GM21423 (cell line): Measurements from ENCODE around the gene PANK2.
"Not testable (repeated sequence)": the region's sequence is repeated elsewhere in the genome, so short reads cannot be mapped to it uniquely, and the experiment has no call there.

ENCODE experiments used
- ATAC-seq: cut with Tn5 transposase; IDR thresholded peaks from one replicate; pipeline ENCODE4 v1.9.1; 2021; ENCODE audit warnings: mild to moderate bottlenecking, moderate library complexity; ENCODE audit not compliant: unreplicated experiment

The PANK2 gene

DNA sequence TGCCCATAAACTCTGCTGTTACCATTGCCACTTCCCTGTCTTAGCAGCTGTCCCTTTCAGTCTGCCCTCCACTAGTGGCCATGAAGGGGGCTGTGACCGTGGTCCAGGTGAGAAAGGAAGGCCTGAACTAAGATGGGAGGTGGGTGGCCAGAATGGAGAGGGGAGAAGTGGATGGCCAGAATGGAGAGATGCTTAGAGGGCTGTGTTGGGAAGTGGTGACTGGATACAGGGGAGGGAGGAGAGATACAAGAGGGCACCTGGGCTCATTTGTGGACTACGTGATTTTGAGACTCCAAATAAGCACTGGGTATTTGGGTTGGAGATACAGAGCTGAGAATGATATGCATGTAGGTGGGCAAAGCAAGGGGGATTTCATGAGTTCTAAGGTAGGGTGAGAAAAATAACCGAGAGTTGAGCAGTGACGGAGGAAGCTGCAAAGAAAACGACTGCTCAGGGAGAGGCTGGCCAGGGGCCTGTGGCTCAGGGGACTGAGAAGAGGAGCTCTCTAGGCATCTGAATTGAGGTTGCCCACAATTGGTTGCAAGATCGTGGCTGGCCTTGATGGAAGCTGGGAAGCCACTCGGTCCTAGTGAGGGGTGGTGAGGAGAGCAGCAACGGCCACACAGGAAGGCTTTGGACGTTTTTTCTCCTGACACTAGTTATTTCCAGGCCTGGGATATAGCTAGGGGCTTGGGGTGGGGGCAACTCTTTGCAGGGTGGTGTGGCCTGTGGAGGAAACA, 36.9 kb downstream of the PANK2 start:
- no peak for ATAC-seq

DNA sequence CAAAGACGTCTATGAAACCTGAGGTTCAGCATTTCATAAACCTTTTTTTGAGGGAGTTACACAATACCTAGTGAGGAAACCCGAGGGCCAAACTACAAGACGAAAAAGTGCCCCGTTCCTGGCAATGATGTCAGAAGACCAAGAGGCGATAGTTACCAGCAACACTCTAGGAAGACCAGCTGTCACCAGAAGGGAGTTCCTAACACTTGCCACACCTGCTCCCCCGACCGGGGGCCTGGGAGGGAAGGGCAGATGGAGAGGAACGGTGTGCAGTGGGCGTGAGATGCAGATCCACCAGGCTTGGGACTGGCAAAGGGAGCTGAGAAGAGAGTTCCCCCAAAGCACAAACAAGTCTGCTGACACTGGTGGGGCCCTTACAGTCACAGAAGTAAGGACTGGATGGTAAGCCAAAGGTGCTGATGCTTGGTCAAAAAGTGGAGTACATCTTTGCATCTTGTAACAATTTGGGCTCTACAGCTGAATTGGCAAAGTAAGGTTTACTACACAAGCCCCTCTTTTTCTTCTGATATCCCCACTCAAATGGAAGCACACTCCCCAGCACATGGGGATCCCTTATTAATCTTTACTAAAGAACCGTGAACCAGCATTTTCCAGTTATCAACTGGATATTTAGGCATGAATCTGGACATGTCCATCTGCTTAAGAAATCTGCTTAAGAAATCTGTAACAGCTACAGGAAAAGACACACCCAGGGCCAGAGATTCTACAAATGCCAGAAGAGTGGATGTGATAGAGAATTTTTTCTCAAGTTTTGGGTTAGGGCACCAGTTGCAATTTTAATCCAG, 38.5 kb downstream of the PANK2 start:
- ATAC-seq, result no peak

DNA sequence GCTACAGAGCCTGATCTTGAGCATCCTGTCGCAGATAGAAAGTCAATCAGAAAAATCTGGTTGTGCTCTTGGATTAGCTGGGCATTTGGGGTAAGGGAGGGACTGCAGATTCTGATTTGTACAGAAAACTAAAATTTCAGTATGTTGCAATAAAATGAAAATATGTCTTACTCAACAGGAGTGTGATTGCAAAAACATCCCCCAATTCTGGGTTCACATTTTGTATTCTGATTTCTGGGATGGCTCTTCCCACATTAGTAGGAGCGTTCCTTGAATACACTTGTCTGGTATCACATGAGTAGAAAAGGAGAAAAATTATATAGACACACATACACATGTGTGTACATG, 40.5 kb downstream of the PANK2 start:
- no peak for ATAC-seq

DNA sequence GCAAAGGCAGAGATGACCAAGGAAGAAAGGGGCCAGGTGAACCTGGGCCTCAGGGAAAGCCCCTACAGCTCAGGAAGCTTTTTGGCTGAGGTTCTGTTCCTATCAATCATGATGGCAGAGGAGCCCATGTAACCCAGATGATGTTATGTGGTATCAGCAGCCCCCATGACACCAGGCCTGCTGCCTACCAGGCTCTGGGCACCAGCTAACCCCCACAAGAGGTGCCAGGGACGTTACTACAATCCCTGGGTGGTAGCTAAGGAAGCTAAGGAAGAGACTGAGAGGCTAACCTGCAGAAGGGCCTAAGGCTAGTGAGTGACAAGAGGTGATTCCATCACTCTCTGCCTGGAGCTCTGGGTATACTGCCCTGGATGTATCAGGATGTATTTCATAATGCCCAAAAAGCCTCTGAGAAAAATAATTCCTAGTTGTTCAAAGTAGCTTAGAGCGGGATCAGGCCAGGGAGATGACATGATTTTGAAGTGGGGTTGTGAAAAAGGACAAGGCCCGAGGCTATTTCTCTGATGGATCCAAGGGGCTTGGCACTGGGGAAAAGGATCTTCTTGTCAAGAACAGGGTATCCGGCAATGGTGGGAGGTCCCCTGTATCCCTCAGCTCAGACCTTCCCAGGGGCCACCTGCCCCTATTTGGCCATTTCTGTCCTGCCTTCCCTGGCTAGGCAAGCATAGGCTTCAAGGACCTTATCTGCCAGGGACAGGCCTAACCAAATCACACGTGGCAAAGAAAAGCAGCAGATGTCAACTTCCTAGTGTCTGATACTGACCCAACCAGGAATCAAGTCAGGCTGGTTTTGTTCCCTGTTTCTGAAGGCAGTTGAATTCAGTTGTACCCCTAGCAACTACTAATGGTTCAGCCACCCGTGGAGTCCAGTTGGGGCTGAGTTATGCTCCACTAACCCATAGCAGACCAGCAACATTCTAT, 41.3 kb downstream of the PANK2 start:
- no peak for ATAC-seq

DNA sequence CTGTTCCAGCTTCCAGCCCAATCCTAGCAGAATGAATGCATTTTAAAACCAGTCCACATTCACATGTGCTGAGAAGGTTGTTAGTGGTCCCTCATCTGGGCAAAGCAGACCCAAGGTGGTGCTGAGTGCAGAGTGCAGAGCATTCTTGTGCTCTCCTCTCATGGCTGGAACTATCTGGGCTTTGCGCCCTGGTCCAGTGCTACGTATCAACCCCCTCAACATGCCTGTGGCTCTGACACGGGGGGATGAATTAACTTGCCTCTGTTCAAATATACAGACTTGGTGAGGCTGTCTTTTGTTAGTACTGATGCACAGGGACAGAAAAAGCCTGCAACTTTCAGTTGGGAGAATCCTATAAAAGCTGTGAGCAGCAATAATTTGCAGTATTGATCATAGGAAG, 42.5 kb downstream of the PANK2 start:
- ATAC-seq, result no peak

DNA sequence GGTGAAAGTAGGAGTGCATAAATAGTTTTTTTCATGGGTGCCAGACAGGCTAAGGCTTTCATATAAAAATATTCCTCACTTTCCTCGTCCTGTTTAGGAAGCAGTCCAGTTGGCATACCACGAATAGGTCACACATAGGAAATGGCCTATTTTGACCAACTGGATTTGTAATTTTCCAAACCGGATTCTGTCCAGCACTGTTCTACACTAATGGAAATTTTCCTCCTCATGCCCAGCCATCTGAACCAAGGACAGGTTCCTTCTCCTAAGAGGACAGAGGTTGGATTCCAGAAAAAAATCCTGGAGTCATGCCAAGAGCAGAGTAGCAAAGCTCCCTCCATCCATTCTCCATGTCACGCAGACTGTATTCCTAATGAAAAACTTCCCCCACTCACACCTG, 43.1 kb downstream of the PANK2 start:
- ATAC-seq, result no peak

DNA sequence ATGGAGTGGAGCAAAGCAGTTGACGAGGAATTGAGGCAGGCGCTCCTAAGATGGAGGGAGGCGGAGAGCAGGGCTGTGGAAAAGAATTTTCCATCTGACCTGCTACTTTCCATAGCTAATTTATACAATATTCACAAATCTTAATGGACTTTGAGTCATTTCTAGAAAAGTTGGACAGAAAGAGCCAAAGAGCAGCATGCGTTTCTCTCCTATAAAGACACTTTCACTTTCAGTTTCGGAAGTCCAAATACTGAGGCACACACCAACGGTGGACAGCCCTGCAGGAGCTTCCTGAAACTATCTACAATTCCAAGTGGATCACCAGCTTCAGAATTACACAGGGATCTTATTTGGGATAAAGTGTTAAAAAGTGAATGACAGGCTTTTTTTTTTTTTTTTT, 43.5 kb downstream of the PANK2 start:
- no peak for ATAC-seq

DNA sequence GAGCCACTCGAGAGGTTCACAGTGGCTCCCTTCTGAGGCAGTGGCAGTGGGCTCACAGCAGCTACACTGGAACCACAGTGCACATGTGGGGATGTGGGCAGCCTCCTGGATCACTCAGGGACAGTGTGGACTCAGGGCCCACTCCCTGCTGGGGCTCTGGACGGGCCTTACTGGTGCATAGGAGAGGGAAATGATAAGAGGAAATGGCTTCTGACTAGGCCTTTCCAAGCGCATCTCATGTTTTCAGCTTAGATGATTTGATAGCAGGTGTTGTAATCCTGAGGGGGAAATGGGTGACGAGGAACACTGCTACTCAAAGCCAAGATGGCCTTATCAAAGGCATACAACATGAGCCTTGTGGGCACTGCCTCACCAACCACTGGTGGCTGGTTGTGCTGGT, 44.0 kb downstream of the PANK2 start:
- ATAC-seq, result no peak

DNA sequence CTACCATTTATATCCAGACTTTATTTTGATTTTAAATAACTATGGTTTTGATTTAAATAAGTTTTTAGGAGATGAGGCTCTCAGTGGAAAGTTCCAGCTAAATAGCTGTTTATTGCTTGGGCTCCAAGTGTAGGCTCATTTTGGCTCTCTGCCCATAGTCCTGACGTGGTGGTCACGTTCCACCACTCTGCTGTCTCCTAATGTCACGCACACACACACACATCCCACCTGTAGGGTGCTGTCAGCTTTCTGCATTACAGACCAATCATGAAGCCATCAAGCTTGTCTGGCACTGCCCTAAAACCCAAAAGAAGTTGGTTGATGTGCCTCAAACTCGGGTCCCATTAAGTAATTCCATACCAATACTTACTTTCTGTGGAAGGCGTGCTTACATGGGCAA, 45.4 kb downstream of the PANK2 start:
- ATAC-seq, result no peak

DNA sequence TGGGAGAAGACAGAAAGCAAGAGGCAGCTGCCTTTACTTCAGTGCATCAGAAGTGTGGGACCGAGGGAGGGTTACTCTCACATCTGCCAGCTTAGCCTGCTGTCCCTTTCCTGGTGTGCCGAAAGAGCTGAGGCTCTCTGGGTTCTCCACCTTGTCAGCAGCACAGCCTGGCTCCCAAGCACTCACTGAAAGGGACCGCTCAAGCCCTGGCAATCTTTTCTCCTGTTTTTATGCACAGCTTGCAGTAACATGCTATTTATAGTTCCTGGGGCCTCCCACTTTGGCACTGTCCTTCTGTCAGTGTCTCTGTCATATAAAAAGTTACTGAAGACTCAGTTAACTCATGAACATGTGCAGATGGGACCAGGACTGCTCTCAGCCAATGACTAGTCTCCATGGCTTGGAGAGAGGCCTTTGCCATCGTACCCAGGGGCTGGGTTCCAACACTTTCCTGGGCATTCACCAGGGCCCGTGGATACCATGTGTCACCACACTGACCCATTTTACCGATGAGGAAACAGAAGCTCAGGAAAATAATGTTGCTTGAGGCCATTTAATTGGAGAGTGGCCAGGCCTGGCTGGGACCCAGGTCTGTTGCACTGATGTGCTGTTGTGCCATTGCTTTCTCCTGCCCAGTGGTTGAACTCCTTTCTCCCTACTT, 46.2 kb downstream of the PANK2 start:
- no peak for ATAC-seq

DNA sequence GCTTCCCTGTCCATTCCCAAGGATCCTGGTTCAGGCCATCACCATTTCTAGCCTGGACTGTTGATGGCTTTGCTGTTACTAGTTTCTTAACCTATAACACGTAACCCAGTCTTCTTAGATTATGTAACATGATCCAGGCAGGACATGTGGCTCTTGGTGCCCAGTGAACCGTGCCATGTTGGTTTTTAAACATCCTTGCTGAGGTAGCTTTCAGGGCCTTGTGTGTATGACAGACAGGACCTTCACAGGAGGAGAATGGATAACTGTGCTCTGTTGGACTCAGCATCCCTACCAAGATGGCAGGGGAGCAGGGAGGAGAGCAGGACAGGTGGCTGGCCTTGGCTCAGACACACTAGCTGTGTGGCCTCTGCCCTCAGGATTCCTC, 46.8 kb downstream of the PANK2 start:
- no peak for ATAC-seq

DNA sequence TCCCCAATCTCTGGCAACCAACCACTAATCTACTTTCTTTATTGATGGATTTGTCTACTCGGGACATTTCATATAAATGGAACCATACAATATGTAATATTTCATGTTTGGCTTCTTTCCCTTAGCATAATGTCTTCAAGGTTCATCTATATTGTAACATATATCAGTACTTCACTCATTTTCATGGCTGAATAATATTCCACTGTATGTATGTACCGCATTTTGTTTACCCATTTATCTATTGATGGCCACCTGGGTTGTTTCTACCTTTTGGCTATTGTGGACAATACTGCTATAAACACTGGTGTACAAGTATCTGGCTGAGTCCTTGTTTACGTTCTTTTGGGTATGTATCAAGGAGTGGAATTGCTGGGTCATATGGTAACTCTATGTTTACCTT, 48.4 kb downstream of the PANK2 start:
- ATAC-seq, result no peak

DNA sequence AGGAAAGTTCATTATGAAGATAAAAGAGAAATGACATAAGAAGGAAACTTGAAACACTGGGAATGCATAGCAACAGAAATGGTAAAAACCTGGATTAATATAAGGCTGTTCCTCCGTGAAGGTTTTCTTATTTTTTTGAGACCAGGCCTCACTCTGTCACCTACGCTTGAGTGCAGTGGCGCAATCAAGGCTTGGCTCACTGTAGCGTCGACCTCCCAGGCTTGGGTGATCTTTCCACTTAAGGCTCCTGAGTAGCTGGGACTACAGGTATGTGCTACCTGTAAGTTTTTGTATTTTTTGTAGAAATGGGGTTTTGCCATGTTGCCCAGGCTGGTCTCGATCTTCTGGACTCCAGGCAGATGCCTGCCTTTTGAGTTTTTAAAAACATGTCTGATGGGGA, 51.7 kb downstream of the PANK2 start:
- no peak for ATAC-seq

DNA sequence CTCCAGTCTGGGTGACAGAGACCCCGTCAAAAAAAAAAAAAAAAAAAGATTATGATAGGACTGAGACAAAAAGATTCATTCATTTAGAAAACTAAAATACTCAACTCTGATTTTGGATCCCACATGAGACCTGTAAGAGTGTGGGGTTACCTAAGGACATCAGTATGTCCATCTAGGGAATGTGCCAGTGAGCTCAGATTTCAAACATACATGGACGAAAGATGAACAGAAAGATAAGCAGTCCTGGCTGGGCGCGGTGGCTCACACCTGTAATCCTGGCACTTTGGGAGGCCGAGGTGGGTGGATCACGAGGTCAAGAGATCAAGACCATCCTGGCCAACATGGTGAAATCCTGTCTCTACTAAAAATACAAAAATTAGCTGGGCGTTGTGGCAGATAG, 57.5 kb downstream of the PANK2 start:
- not testable (repeated sequence) for ATAC-seq

DNA sequence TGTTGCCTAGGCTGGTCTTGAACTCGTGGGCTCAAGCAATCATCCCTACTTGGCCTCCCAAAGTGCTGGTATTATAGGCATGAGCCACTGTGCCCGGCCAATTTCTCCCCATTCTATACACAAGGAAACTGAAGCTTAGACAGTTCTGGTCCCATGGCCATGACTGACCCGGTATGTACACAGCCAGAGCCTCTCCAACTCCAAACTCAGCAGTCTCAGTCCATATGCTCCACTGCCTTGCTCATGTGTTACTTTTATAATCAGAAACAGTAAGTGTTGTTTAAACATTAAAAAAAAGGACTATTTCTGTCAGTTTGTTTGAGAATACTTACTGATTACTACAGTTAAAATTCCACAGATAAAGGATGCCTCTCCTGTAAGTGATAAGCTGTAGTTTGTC, 75.5 kb downstream of the PANK2 start:
- no peak for ATAC-seq

DNA sequence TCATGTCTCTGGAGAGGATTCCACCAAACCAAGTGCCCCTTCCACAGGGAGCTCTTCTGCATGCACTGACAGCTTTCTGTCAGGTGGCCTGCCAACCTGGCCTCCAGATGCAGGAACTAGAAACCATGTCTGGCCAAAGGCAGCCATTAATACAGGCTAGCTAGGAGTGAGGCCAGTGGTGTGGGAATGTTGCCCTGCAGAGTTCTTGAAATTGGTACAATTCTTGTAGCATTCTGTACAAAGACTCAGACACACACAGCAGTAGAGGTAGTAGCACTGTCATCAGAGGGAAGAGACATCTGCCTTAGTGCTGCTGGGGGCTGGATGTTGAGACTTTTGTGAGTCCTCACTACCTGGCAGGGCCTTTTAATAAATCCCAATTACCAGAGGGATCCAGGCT, 77.4 kb downstream of the PANK2 start:
- ATAC-seq, result no peak

DNA sequence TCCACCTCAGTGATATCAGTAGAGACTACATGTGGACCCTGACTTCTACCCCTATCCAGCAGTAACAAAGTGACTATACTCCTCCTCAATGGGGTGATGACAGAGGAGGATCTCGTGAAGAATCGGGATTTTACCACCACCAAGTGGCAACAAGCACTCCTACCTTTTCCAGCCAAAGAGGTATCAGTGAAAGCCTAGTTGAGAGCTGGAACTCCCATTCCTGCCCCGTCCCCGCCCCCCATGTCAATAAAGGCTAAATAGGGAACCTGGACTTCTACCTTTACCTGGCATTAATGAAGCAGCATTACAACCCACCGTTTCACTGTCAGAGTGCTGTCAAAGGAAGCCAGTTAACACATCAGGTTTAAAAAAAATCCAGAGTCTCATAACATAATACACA, 80.8 kb downstream of the PANK2 start:
- ATAC-seq, result no peak

DNA sequence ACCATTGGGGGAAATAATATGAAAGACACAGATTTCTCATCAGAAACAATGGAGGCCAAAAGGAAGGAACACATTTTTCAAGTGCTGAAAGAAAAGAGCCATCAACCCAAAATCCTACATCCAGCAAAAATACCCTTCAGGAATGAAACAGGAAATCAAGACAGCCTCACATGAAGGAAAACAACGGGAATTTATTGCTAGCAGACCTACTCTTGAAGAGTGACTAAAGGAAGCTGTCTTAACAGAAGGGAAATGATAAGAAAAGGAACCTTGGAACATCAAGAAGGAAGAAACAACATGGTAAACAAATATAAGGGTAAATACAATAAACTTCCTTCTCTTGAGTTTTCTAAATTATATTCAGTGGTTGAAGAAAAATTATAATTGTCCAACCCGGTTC, 82.0 kb downstream of the PANK2 start:
- ATAC-seq, result no peak

DNA sequence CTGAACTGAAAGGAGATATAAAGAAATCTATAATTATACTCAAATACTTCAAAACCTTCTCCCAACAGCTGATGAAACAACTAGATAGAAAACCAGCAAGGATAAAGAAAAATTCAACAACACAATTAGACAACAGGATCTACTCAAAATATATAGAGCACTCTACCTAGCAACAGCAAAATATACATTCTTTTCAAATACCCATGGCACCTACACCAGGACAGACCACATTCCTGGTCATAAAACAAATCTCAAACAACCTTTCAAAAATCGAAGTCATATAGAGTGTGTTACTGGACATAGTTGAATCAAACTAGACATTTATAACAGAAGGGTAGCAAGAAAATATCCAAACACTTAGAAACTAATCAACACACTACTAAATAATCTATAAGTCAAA, 83.0 kb downstream of the PANK2 start:
- ATAC-seq, result no peak

DNA sequence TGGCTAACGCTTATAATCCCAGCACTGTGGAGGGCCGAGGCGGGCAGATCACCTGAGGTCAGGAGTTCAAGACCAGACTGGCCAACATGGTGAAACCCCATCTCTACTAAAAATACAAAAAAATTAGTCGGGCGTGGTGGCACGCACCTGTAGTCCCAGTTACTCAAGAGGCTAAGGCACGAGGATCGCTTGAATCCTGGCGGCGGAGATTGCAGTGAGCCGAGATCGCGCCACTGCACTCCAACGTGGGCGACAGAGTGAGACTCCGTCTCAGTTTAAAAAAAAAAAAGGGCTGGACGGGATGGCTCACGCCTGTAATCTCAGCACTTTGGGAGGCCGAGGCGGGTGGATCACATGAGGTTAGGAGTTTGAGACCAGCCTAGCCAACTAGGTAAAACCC, 83.4 kb downstream of the PANK2 start:
- ATAC-seq, result not testable (repeated sequence)

DNA sequence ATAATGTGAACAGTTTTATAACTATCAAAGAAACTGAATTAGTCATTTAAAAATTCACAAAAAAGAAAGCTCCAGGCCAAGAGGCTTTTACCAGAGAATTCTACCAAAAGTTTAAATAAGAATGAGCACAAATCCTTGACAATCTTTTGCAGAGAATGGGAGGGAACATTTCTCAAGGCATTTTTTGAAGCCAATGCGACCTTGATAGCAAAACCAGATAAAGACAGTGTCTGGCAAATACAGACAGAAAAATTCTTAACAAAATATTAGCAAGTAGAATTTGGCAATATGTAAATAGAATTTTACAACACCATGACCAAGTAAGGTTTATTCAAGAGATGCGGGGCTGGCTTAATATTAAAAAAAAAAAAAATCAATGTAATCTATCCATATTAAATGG, 84.5 kb downstream of the PANK2 start:
- ATAC-seq, result no peak
